Measurements from ENCODE around the gene CLRN1. TPM values are rescaled to one million over a fixed set of nuclear protein-coding genes. Genes with fewer than 3 reads are reported as not detected.

The CLRN1 gene
- total and polyA plus RNA-seq, 2 experiments from 2014 or later = 0.45 to 0.69 TPM

GRCh38 chr3:150985711-150986110 lies 13.2 kb upstream of the CLRN1 start (continued):
- TF ChIP-seq ZNF462 (CRISPR knock-in tag; IDR thresholded peaks at IDR 0.05) = no peak

- no peaks in the 10 kb centered on the region for H3K9me3 Mint-ChIP-seq
- H3K27ac Mint-ChIP-seq = no peak overlapping the region
- Histone ChIP-seq H3F3A (replicated peaks; ENCODE audit: low read depth) (no peaks in the 10 kb centered on the region), H3K27ac (ENCODE audit: low read depth) (no peak overlapping the region), H3K4me1 (ENCODE audit: insufficient read depth) (peaks cover 9% of the 10 kb centered on the region; the same call in 1 of the 2 replicates), H2AFZ (no peak overlapping the region), H3K36me3 (ENCODE audit: insufficient read depth) (no peaks in the 10 kb centered on the region), H3K4me3 (no peak overlapping the region), H3K9me2 (ENCODE audit: insufficient read depth) (no peaks in the 10 kb centered on the region; the same call in 1 of the 2 replicates), H3K4me2 (no peak overlapping the region), H4K20me1 (replicated peaks; ENCODE audit: insufficient read depth) (no peaks in the 10 kb centered on the region), H3K79me2 (replicated peaks; ENCODE audit: insufficient read depth) (no peaks in the 10 kb centered on the region), H3K27me3 (ENCODE audit: insufficient read depth) (no peaks in the 10 kb centered on the region)
- ATAC-seq = no peak
- no peaks in the 10 kb centered on the region for H3K27me3 Mint-ChIP-seq (ENCODE audit: insufficient read depth, low read depth, poor library complexity)
- TF ChIP-seq EZH2phosphoT487 (IDR thresholded peaks at IDR 0.05; ENCODE audit: unreplicated experiment) = no peak
- no peak for TF ChIP-seq POLR2AphosphoS5 (IDR thresholded peaks at IDR 0.05; ENCODE audit: low read depth)
- no peak for TF ChIP-seq NANOG (IDR thresholded peaks at IDR 0.05; ENCODE audit: borderline replicate concordance)
- TF ChIP-seq ETS1 (IDR thresholded peaks at IDR 0.05) = no peak
- no peak for TF ChIP-seq ZNF114 (CRISPR knock-in tag; IDR thresholded peaks at IDR 0.05)
- TF ChIP-seq ZNF331 (CRISPR knock-in tag; IDR thresholded peaks at IDR 0.05; ENCODE audit: low read depth) = no peak
- no peak for TF ChIP-seq STAT1 (IDR thresholded peaks at IDR 0.05; ENCODE audit: unreplicated experiment)
- TF ChIP-seq JUNB (IDR thresholded peaks at IDR 0.05; ENCODE audit: unreplicated experiment) = no peak
- H3K36me3 Mint-ChIP-seq (ENCODE audit: low read depth) = no peaks in the 10 kb centered on the region; the same call in 2 of the 3 replicates
- no peak overlapping the region for H3K4me3 Mint-ChIP-seq
- no peak for DNase-seq (ENCODE audit: low spot score)
- H3K4me1 Mint-ChIP-seq = peaks cover 6% of the 10 kb centered on the region
Observed at GRCh38 chr3:150984066-150984465, 11.5 kb upstream of the CLRN1 start.
